Measurements from ENCODE around the gene CEP63.
A peak's percentile ranks its signal among the peaks of the same experiment; 100 is the strongest.

CEP63 gene

GRCh38 chr3:134617608-134618477 lies 132.0 kb downstream of the CEP63 start:
- no peak for DNase-seq
- Histone ChIP-seq H3K9me3 (ENCODE audit: control extremely low read depth in 1 of 5, control insufficient read depth in 4 of 5, insufficient read depth in 2 of 5, low read depth in 1 of 5, low read length in 4 of 5) (no peaks in the 10 kb centered on the region), H3K27ac (ENCODE audit: insufficient read depth in 1 of 2, low read depth in 1 of 2, low read length in 2 of 2, poor library complexity in 1 of 2, severe bottlenecking in 2 of 2) (no peak overlapping the region), H3K36me3 (ENCODE audit: control insufficient read depth in 4 of 4, insufficient read depth in 4 of 4, low read length in 3 of 4) (no peaks in the 10 kb centered on the region), H3K4me3 (ENCODE audit: control insufficient read depth in 1 of 7, extremely low read depth in 1 of 7, insufficient read depth in 4 of 7, low read depth in 2 of 7, low read length in 6 of 7) (no peak overlapping the region), H3K27me3 (replicated peaks in 2 of 5; ENCODE audit: control insufficient read depth in 4 of 5, insufficient read depth in 5 of 5, low read length in 4 of 5) (no peaks in the 10 kb centered on the region), H3K4me1 (ENCODE audit: control extremely low read depth in 1 of 4, control insufficient read depth in 4 of 4, insufficient read depth in 4 of 4, low read length in 3 of 4) (peaks cover 2 to 25% (median 7%) of the 10 kb centered on the region in 4 experiments)
- 52% methylated on average over 6 of the region's 7 CpGs for whole genome bisulfite sequencing (ENCODE audit: insufficient coverage)
- ChIA-PET POLR2A (no interaction called here), CTCF (interaction anchor here (0.9 to 4.3 kb wide), 2 partner anchors 16 to 22 kb away, joined by 3 to 27 read pairs; no protein-coding TSS in a partner anchor)

GRCh38 chr3:134618478-134619300 lies 132.8 kb downstream of the CEP63 start:
- DNase-seq: no peak
- Histone ChIP-seq H3K4me3 (ENCODE audit: control insufficient read depth in 1 of 7, extremely low read depth in 1 of 7, insufficient read depth in 4 of 7, low read depth in 2 of 7, low read length in 6 of 7) (no peak overlapping the region), H3K36me3 (ENCODE audit: control insufficient read depth in 4 of 4, insufficient read depth in 4 of 4, low read length in 3 of 4) (no peaks in the 10 kb centered on the region), H3K27me3 (replicated peaks in 2 of 5; ENCODE audit: control insufficient read depth in 4 of 5, insufficient read depth in 5 of 5, low read length in 4 of 5) (no peaks in the 10 kb centered on the region), H3K27ac (ENCODE audit: insufficient read depth in 1 of 2, low read depth in 1 of 2, low read length in 2 of 2, poor library complexity in 1 of 2, severe bottlenecking in 2 of 2) (no peak overlapping the region), H3K9me3 (ENCODE audit: control extremely low read depth in 1 of 5, control insufficient read depth in 4 of 5, insufficient read depth in 2 of 5, low read depth in 1 of 5, low read length in 4 of 5) (no peaks in the 10 kb centered on the region), H3K4me1 (ENCODE audit: control extremely low read depth in 1 of 4, control insufficient read depth in 4 of 4, insufficient read depth in 4 of 4, low read length in 3 of 4) (peaks cover 0 to 23% (median 6%) of the 10 kb centered on the region in 4 experiments)
- CTCF ChIA-PET: interaction anchor here (0.9 to 4.3 kb wide), 3 partner anchors 17 to 22 kb away, joined by 3 to 27 read pairs (median 14); no protein-coding TSS in a partner anchor
- POLR2A ChIA-PET: no interaction called here
- WGBS (ENCODE audit: insufficient coverage): 96% methylated on average over 10 of the region's 13 CpGs

- Histone ChIP-seq H3K4me3 (ENCODE audit: control insufficient read depth in 1 of 7, extremely low read depth in 1 of 7, insufficient read depth in 4 of 7, low read depth in 2 of 7, low read length in 6 of 7) (no peak overlapping the region), H3K9me3 (ENCODE audit: control extremely low read depth in 1 of 5, control insufficient read depth in 4 of 5, insufficient read depth in 2 of 5, low read depth in 1 of 5, low read length in 4 of 5) (no peaks in the 10 kb centered on the region), H3K36me3 (ENCODE audit: control insufficient read depth in 4 of 4, insufficient read depth in 4 of 4, low read length in 3 of 4) (no peaks in the 10 kb centered on the region), H3K27me3 (replicated peaks in 2 of 5; ENCODE audit: control insufficient read depth in 4 of 5, insufficient read depth in 5 of 5, low read length in 4 of 5) (no peaks in the 10 kb centered on the region), H3K4me1 (ENCODE audit: control extremely low read depth in 1 of 4, control insufficient read depth in 4 of 4, insufficient read depth in 4 of 4, low read length in 3 of 4) (peaks cover 0 to 23% (median 6%) of the 10 kb centered on the region in 4 experiments), H3K27ac (ENCODE audit: insufficient read depth in 1 of 2, low read depth in 1 of 2, low read length in 2 of 2, poor library complexity in 1 of 2, severe bottlenecking in 2 of 2) (no peak overlapping the region)
- CTCF ChIA-PET: interaction anchor here (2.6 to 4.3 kb wide), 2 partner anchors 18 to 22 kb away, joined by 14 to 27 read pairs; no protein-coding TSS in a partner anchor
- DNase-seq: no peak
- WGBS (ENCODE audit: insufficient coverage): 100% methylated on average over 1 of the region's 2 CpGs
- POLR2A ChIA-PET: no interaction called here
Observed at GRCh38 chr3:134619301-134619615, 133.4 kb downstream of the CEP63 start.

- CTCF ChIA-PET: interaction anchor here (2.6 to 4.3 kb wide), 3 partner anchors 12 to 21 kb away, joined by 14 to 27 read pairs (median 16); no protein-coding TSS in a partner anchor
- Histone ChIP-seq H3K9me3 (ENCODE audit: control extremely low read depth in 1 of 5, control insufficient read depth in 4 of 5, insufficient read depth in 2 of 5, low read depth in 1 of 5, low read length in 4 of 5) (no peaks in the 10 kb centered on the region), H3K27me3 (replicated peaks in 2 of 5; ENCODE audit: control insufficient read depth in 4 of 5, insufficient read depth in 5 of 5, low read length in 4 of 5) (no peaks in the 10 kb centered on the region), H3K4me1 (ENCODE audit: control extremely low read depth in 1 of 4, control insufficient read depth in 4 of 4, insufficient read depth in 4 of 4, low read length in 3 of 4) (peaks cover 0 to 23% (median 6%) of the 10 kb centered on the region in 4 experiments), H3K27ac (ENCODE audit: insufficient read depth in 1 of 2, low read depth in 1 of 2, low read length in 2 of 2, poor library complexity in 1 of 2, severe bottlenecking in 2 of 2) (no peak overlapping the region), H3K4me3 (ENCODE audit: control insufficient read depth in 1 of 7, extremely low read depth in 1 of 7, insufficient read depth in 4 of 7, low read depth in 2 of 7, low read length in 6 of 7) (no peak overlapping the region), H3K36me3 (ENCODE audit: control insufficient read depth in 4 of 4, insufficient read depth in 4 of 4, low read length in 3 of 4) (no peaks in the 10 kb centered on the region)
- DNase-seq: no peak
- POLR2A ChIA-PET: no interaction called here
- 96% methylated on average over 7 of the region's 8 CpGs for WGBS (ENCODE audit: insufficient coverage)
Observed at GRCh38 chr3:134619884-134620445, 134.1 kb downstream of the CEP63 start.

- WGBS (ENCODE audit: insufficient coverage): no CpG with 5 or more reads among the region's 5 CpGs
Observed at GRCh38 chr3:134620476-134621115, 134.7 kb downstream of the CEP63 start.

GRCh38 chr3:134621854-134622253 lies 136.0 kb downstream of the CEP63 start:
- Histone ChIP-seq H3K4me1 (ENCODE audit: control extremely low read depth in 1 of 4, control insufficient read depth in 4 of 4, insufficient read depth in 4 of 4, low read length in 3 of 4) (peaks cover 0 to 23% (median 6%) of the 10 kb centered on the region in 4 experiments), H3K27me3 (replicated peaks in 2 of 5; ENCODE audit: control insufficient read depth in 4 of 5, insufficient read depth in 5 of 5, low read length in 4 of 5) (no peaks in the 10 kb centered on the region), H3K36me3 (ENCODE audit: control insufficient read depth in 4 of 4, insufficient read depth in 4 of 4, low read length in 3 of 4) (no peaks in the 10 kb centered on the region), H3K27ac (ENCODE audit: insufficient read depth in 1 of 2, low read depth in 1 of 2, low read length in 2 of 2, poor library complexity in 1 of 2, severe bottlenecking in 2 of 2) (no peak overlapping the region), H3K9me3 (ENCODE audit: control extremely low read depth in 1 of 5, control insufficient read depth in 4 of 5, insufficient read depth in 2 of 5, low read depth in 1 of 5, low read length in 4 of 5) (no peaks in the 10 kb centered on the region), H3K4me3 (ENCODE audit: control insufficient read depth in 1 of 7, extremely low read depth in 1 of 7, insufficient read depth in 4 of 7, low read depth in 2 of 7, low read length in 6 of 7) (peak overlapping the region in 1 of 7 experiments; percentile 30)
- ChIA-PET CTCF (interaction anchor here (1.5 to 3.8 kb wide), 4 partner anchors 14 to 21 kb away, joined by 5 to 16 read pairs (median 8); no protein-coding TSS in a partner anchor), POLR2A (no interaction called here)
- no CpG with 5 or more reads among the region's 3 CpGs for WGBS (ENCODE audit: insufficient coverage)
- peak; percentile 25 to 88 (median 79) for DNase-seq

More at GRCh38 chr3:134620476-134621115, 134.7 kb downstream of the CEP63 start:
- Histone ChIP-seq H3K27ac (ENCODE audit: insufficient read depth in 1 of 2, low read depth in 1 of 2, low read length in 2 of 2, poor library complexity in 1 of 2, severe bottlenecking in 2 of 2) (no peak overlapping the region), H3K36me3 (ENCODE audit: control insufficient read depth in 4 of 4, insufficient read depth in 4 of 4, low read length in 3 of 4) (no peaks in the 10 kb centered on the region), H3K27me3 (replicated peaks in 2 of 5; ENCODE audit: control insufficient read depth in 4 of 5, insufficient read depth in 5 of 5, low read length in 4 of 5) (no peaks in the 10 kb centered on the region), H3K9me3 (ENCODE audit: control extremely low read depth in 1 of 5, control insufficient read depth in 4 of 5, insufficient read depth in 2 of 5, low read depth in 1 of 5, low read length in 4 of 5) (no peaks in the 10 kb centered on the region), H3K4me3 (ENCODE audit: control insufficient read depth in 1 of 7, extremely low read depth in 1 of 7, insufficient read depth in 4 of 7, low read depth in 2 of 7, low read length in 6 of 7) (no peak overlapping the region), H3K4me1 (ENCODE audit: control extremely low read depth in 1 of 4, control insufficient read depth in 4 of 4, insufficient read depth in 4 of 4, low read length in 3 of 4) (peaks cover 0 to 23% (median 6%) of the 10 kb centered on the region in 4 experiments)
- ChIA-PET POLR2A (no interaction called here), CTCF (interaction anchor here (2.6 to 4.3 kb wide), 3 partner anchors 13 to 20 kb away, joined by 14 to 27 read pairs (median 16); no protein-coding TSS in a partner anchor)
- no peak for DNase-seq
